ENCODE data around the gene IFNA10.
"Not testable (repeated sequence)": the region's sequence is repeated elsewhere in the genome, so short reads cannot be mapped to it uniquely, and the experiment has no call there.

GRCh38 chr9:21207043-21207442, at the start of gene IFNA10:
- not testable (repeated sequence) for TF ChIP-seq CHD2 (IDR thresholded peaks at IDR 0.05; ENCODE audit: low read length, partially characterized antibody); ZSCAN20 (CRISPR knock-in tag; IDR thresholded peaks at IDR 0.05); GATA3 (IDR thresholded peaks at IDR 0.05; ENCODE audit: borderline replicate concordance); CTCF (IDR thresholded peaks at IDR 0.05); CBX2 (IDR thresholded peaks at IDR 0.05; ENCODE audit: borderline replicate concordance, low read depth); JUNB (IDR thresholded peaks at IDR 0.05); E2F6 (IDR thresholded peaks at IDR 0.05; ENCODE audit: borderline replicate concordance, low read depth); CEBPB (IDR thresholded peaks at IDR 0.05); POLR2A (IDR thresholded peaks at IDR 0.05; ENCODE audit: low read length)

Data from A549 (cell line).